Calu3 (cell line): ENCODE data around the gene RAB4B. TPM values are rescaled to one million over a fixed set of nuclear protein-coding genes. Genes with fewer than 3 reads are reported as not detected.
"Not testable (repeated sequence)": the region's sequence is repeated elsewhere in the genome, so short reads cannot be mapped to it uniquely, and the experiment has no call there.

Source experiments
- BruUV-seq: library from RNA; stranded (reverse); fragments of 400-500 nt; replicated peaks from 2 replicates; lab custom pipeline; 2021; lab: Mats Ljungman, UMichigan
- CTCF ChIA-PET: fragments of 300-600 bp; sonication (Branson Sonifier 250); formaldehyde crosslinking; loops from one replicate; lab custom pipeline; 2022; ENCODE audit warnings: antibody characterized with exemption; lab: Charles Lee
- DNase-seq: peaks from one replicate; pipeline ENCODE4 v3.0.0; 2022
- H3K27ac Mint-ChIP-seq: one replicate; pipeline ENCODE4 v1.8.0; 2022; ENCODE audit warnings: mixed read lengths; ENCODE audit not compliant: unreplicated experiment
- H3K27me3 Mint-ChIP-seq: one replicate; pipeline ENCODE4 v1.8.0; 2022; ENCODE audit warnings: mixed read lengths; ENCODE audit not compliant: unreplicated experiment
- H3K36me3 Mint-ChIP-seq: one replicate; pipeline ENCODE4 v1.8.0; 2022; ENCODE audit warnings: mild to moderate bottlenecking, moderate library complexity, mixed read lengths; ENCODE audit not compliant: insufficient read depth, unreplicated experiment
- H3K4me1 Mint-ChIP-seq: one replicate; pipeline ENCODE4 v1.8.0; 2022; ENCODE audit warnings: mild to moderate bottlenecking, low read depth, mixed read lengths; ENCODE audit not compliant: unreplicated experiment
- H3K4me3 Mint-ChIP-seq: one replicate; pipeline ENCODE4 v1.8.0; 2022; ENCODE audit warnings: mild to moderate bottlenecking, low read depth, moderate library complexity, mixed read lengths; ENCODE audit not compliant: unreplicated experiment
- H3K9me3 Mint-ChIP-seq: one replicate; pipeline ENCODE4 v1.8.0; 2022; ENCODE audit warnings: low read depth, mixed read lengths; ENCODE audit not compliant: unreplicated experiment
- intact Hi-C: fragments of 100-400 bp; cut with micrococcal nuclease; formaldehyde crosslinking; loops from one replicate; pipeline ENCODE4 v1.10.0; 2022; ENCODE audit not compliant: unreplicated experiment
- total RNA-seq: library from RNA; stranded (reverse); gene quantifications from 2 replicates; pipeline ENCODE4 v1.2.3, GENCODE V29; 2022
- TF ChIP-seq, protein P1 (sequence below): fragments of 200-600 bp; IDR thresholded peaks from one replicate; pipeline ENCODE4 v1.8.0; 2022; ENCODE audit warnings: antibody characterized with exemption; ENCODE audit not compliant: unreplicated experiment

The RAB4B gene
- total RNA-seq, 1 experiment from 2014 or later, result 22.7 TPM

DNA sequence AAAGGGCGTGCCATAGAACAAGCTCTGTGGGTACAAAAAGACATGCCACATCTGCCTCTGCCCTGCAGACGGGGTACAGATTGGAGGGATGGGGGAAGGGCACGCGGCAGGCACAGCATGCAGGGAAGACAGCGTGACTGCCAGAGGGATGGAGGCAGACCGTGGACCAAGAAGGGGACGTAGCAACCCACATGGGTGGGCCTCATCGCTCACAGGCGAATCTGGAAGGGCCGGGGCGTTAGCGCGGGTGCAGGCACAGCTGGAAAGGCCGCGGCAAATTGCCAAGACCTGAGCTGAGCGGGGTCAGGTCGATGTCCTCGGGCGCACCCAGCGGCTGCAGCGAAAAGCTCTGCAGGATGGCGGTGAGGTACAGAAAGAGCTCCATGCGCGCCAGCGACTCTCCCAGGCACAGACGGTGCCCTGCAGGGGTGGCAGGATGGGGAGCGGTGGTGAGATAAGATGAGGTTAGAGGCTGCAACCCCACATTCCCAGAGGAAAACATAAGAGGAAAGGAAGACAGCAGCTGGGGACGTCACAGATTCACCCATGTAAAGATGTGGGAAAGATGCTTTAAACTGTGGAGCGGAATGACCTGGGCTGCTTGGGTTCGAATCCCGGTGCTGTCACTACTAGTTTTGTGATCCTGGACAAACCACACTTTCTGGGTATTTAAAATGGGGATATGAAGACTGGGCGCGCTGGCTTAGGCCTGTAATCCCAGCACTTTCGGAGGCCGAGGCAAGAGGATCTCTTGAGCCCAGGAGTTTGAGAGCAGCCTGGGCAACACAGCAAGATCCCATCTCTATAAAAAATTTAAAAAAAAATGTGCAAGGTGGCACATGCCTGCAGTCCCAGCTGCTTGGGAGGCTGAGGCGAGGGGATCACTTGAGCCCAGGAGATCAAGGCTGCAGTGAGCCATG is 40.7 kb downstream of the RAB4B start:
- BruUV-seq, H3K9me3 Mint-ChIP-seq, intact Hi-C loops: not testable (repeated sequence)
- H3K4me3 Mint-ChIP-seq, result peak overlapping the region; percentile 60
- H3K4me1 Mint-ChIP-seq, result peaks cover 39% of the 10 kb centered on the region
- TF ChIP-seq, protein P1, sequence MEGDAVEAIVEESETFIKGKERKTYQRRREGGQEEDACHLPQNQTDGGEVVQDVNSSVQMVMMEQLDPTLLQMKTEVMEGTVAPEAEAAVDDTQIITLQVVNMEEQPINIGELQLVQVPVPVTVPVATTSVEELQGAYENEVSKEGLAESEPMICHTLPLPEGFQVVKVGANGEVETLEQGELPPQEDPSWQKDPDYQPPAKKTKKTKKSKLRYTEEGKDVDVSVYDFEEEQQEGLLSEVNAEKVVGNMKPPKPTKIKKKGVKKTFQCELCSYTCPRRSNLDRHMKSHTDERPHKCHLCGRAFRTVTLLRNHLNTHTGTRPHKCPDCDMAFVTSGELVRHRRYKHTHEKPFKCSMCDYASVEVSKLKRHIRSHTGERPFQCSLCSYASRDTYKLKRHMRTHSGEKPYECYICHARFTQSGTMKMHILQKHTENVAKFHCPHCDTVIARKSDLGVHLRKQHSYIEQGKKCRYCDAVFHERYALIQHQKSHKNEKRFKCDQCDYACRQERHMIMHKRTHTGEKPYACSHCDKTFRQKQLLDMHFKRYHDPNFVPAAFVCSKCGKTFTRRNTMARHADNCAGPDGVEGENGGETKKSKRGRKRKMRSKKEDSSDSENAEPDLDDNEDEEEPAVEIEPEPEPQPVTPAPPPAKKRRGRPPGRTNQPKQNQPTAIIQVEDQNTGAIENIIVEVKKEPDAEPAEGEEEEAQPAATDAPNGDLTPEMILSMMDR, result peak; percentile 49
- H3K36me3 Mint-ChIP-seq, result peaks cover 22% of the 10 kb centered on the region
- CTCF ChIA-PET, result interaction anchor here (0.6 kb wide), 1 partner anchor 15 kb away, joined by 11 read pairs; no protein-coding TSS in a partner anchor
- H3K27ac Mint-ChIP-seq, result peak overlapping the region; percentile 34
- DNase-seq, result peak; percentile 79
- peaks cover 29% of the 10 kb centered on the region for H3K27me3 Mint-ChIP-seq

DNA sequence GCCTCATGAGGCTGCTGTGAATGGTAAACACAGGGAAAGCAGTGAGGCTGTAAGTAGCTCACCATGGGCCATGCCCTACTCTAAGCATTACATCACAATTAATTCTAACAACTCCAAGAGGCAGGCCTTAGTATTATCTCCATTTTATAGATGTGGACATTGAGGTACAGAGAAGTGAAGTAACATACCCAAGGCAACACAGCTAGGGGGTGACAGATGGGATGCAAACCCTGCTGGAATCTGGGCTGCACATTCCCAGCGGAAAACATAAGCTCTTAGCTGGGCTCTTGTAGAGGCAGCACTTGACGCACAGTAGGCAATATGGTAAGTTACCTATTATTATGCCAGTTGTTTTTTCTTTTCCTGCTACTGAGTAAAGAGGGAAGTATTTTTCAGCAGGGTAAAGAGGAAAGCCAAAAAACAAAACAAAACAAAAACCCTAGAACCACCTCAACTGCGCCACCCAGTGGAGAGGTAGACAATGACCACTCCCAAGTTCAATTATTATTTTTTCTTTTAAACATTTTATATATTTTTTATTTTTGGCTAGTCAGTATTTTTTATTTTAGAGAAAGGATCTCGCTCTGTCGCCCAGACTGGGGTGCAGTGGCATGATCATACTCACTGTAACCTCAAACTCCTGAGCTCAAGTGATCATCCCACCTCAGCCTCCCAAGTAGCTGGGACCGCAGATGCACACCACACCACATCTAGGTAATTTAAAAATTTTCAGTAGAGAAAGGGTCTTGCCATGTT is 41.6 kb downstream of the RAB4B start:
- H3K9me3 Mint-ChIP-seq, H3K4me3 Mint-ChIP-seq, BruUV-seq, H3K27ac Mint-ChIP-seq, intact Hi-C loops: not testable (repeated sequence)
- TF ChIP-seq, protein P1, result peak; percentile 76
- Mint-ChIP-seq H3K36me3 (peaks cover 21% of the 10 kb centered on the region), H3K4me1 (peaks cover 46% of the 10 kb centered on the region), H3K27me3 (peaks cover 20% of the 10 kb centered on the region)
- CTCF ChIA-PET, result interaction anchor here (0.6 to 1.5 kb wide), 2 partner anchors 12 to 158 kb away, joined by 5 to 6 read pairs; no protein-coding TSS in a partner anchor
- peak; percentile 57 for DNase-seq

DNA sequence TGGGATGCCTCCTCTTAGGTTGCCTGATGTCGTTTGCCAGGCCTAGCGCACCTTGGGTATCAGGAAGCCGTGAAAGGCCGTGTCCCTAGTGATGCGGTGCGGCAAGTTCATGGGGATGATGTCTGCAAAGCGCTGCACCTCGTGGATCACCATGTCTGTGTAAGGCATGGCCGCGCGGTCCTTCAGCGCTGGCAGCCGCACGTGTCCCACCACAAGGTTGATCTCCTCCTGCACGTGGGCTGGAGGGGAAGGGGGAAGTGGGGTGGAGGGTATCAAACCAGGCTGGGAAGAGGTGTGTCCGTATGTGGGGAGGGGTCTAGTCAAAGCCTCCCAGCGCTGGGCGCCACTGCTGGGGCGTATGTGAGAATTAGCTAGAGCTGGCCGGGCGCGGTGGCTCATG is 44.1 kb downstream of the RAB4B start:
- Mint-ChIP-seq H3K9me3 (no peaks in the 10 kb centered on the region), H3K4me3 (no peak overlapping the region), H3K4me1 (peaks cover 46% of the 10 kb centered on the region), H3K27me3 (no peaks in the 10 kb centered on the region), H3K27ac (peak overlapping the region; percentile 48), H3K36me3 (peaks cover 20% of the 10 kb centered on the region)
- intact Hi-C loops, result no loop called here
- no peak for DNase-seq
- no TSS peak for BruUV-seq
- CTCF ChIA-PET, result interaction anchor here (1.6 kb wide), 1 partner anchor 10 kb away, joined by 4 read pairs; no protein-coding TSS in a partner anchor
- TF ChIP-seq, protein P1, result no peak

DNA sequence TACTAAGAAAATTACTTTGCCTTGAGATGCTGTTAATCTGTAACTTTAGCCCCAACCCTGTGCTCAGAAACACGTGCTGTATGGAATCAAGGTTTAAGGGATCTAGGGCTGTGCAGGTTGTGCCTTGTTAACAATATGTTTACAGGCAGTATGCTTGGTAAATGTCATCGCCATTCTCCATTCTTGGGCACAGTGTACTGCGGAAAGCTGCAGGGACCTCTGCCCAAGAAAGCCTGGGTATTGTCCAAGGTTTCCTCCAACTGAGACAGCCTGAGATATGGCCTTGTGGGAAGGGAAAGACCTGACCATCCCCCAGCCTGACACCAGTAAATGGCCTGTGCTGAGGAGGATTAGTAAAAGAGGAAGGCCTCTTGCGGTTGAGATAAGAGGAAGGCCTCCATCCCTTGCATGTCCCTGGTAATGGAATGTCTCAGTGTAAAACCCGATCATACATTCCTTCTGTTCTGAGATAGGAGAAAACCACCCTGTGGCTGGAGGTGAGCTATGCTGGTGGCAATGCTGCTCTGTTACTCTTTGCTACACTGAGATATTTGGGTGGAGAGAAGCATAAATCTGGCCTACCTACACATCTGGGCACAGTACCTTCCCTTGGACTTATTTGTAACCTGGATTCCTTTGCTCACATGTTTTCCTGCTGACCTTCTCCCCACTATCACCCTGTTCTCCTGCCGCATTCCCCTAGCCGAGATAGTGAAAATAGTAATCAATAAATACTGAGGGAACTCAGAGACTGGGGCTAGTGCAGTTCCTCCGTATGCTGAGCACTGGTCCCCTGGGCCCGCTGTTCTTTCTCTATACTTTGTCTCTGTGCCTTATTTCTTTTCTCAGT is 44.9 kb downstream of the RAB4B start:
- DNase-seq, H3K27me3 Mint-ChIP-seq, intact Hi-C loops, H3K4me3 Mint-ChIP-seq, H3K9me3 Mint-ChIP-seq, BruUV-seq: not testable (repeated sequence)
- Mint-ChIP-seq H3K36me3 (peaks cover 16% of the 10 kb centered on the region), H3K4me1 (peaks cover 41% of the 10 kb centered on the region), H3K27ac (peak overlapping the region; percentile 48)
- CTCF ChIA-PET, result interaction anchor here (0.7 to 1.6 kb wide), 2 partner anchors 9 to 137 kb away, joined by 4 read pairs; no protein-coding TSS in a partner anchor

DNA sequence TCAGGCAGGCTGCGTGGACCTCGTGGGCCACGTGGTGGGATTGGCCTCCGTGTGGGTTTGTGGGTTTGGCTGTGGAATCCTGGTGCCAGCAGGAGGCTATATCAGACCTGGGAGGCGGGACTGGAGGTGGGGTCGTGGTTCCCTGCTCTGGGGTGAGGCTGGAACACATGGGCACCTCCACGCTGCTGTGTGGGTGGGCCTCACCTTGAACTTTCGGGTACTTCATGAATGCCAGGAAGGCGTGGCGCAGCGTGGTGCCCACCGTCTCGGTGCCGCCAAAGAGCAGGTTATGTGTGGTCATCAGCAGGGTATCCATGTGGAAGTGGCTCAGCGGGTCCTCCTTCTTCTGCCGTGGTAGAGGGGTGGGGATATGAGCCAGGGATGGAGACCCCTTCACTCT is 46.9 kb downstream of the RAB4B start:
- intact Hi-C loops, H3K9me3 Mint-ChIP-seq, DNase-seq, H3K36me3 Mint-ChIP-seq, H3K4me3 Mint-ChIP-seq, H3K27ac Mint-ChIP-seq, BruUV-seq, H3K27me3 Mint-ChIP-seq, CTCF ChIA-PET: not testable (repeated sequence)
- H3K4me1 Mint-ChIP-seq, result peaks cover 28% of the 10 kb centered on the region

DNA sequence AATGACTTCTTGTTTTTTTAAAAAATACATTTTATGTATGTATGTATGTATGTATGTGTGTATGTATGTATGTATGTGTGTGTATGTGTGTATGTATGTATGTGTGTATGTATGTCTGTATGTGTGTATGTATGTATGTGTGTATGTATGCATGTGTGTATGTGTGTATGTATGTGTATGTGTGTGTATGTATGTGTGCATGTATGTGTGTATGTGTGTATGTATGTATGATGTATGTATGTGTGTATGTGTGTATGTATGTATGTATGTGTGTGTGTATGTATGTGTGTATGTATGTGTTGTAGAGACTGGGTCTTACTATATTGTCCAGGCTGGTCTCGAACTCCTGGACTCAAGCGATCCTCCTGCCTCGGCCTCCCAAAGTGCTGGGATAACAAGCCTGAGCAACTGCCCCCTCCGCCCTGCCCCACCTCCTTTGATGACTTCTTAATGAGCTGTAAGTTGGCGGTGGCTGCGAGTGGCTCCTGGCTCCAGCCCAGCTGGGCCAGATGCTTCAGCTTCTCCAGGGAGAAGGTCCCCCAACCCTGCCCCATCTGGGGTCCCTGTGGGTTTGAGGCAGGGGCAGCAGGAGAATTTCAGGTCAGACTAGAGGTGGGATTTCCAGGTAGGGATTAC is 47.5 kb downstream of the RAB4B start:
- intact Hi-C loops, H3K4me3 Mint-ChIP-seq, H3K9me3 Mint-ChIP-seq, H3K27me3 Mint-ChIP-seq, DNase-seq, H3K36me3 Mint-ChIP-seq, H3K27ac Mint-ChIP-seq, BruUV-seq, CTCF ChIA-PET: not testable (repeated sequence)
- H3K4me1 Mint-ChIP-seq, result peaks cover 28% of the 10 kb centered on the region
